Panc1 (cell line): ENCODE data around the gene RNF227. TPM values are rescaled to one million over a fixed set of nuclear protein-coding genes. Genes with fewer than 3 reads are reported as not detected.

ENCODE experiments used
- ATAC-seq: fragments of 200-7000 bp; cut with Tn5 transposase; 2 replicates; pipeline ENCODE4 v1.9.1; 2020; ENCODE audit warnings: mild to moderate bottlenecking, moderate library complexity
- BruUV-seq: library from RNA; stranded (reverse); fragments of 400-500 nt; replicated peaks from 2 replicates; lab custom pipeline; 2021; lab: Mats Ljungman, UMichigan
- CTCF ChIA-PET: fragments of 300-600 bp; sonication (Branson Sonifier 250); formaldehyde crosslinking; loops from one replicate; lab custom pipeline; 2022; ENCODE audit warnings: antibody characterized with exemption; lab: Charles Lee
- POLR2A ChIA-PET: fragments of 300-600 bp; sonication (Branson Sonifier 250); formaldehyde crosslinking; loops from one replicate; lab custom pipeline; 2022; ENCODE audit warnings: antibody characterized with exemption; lab: Charles Lee
- DNase-seq: peaks from one replicate; pipeline ENCODE4 v3.0.0-alpha.2; 2010; ENCODE audit warnings: low read depth, low spot score
- H3K27ac ChIP-seq: 2 replicates; pipeline ENCODE4 v1.5.1; 2011; ENCODE audit warnings: mild to moderate bottlenecking, low read length, inconsistent platforms
- H3K27me3 ChIP-seq: fragments of 200-500 bp; sonication (Bioruptor generic); 2 replicates; pipeline ENCODE4 v1.6.0; 2014; ENCODE audit warnings: low read length, inconsistent platforms; ENCODE audit not compliant: control insufficient read depth, insufficient read depth
- H3K36me3 ChIP-seq: fragments of 200-500 bp; sonication (Bioruptor generic); 2 replicates; pipeline ENCODE4 v1.5.1; 2014; ENCODE audit warnings: inconsistent platforms, mild to moderate bottlenecking, low read length, moderate library complexity; ENCODE audit not compliant: control insufficient read depth, insufficient read depth
- H3K4me1 ChIP-seq: 2 replicates; pipeline ENCODE4 v1.5.1; 2011; ENCODE audit warnings: inconsistent platforms, mild to moderate bottlenecking, low read length, moderate library complexity; ENCODE audit not compliant: control insufficient read depth, insufficient read depth
- H3K4me3 ChIP-seq, 2 experiments: 2 replicates each; pipeline ENCODE4 v1.5.1; 2011 to 2012; ENCODE audit warnings: low read depth in 2 of 2, low read length in 2 of 2, mild to moderate bottlenecking in 2 of 2, inconsistent platforms in 1 of 2, moderate library complexity in 1 of 2
- H3K9me3 ChIP-seq: fragments of 200-500 bp; sonication (Bioruptor generic); 2 replicates; pipeline ENCODE4 v1.5.1; 2014; ENCODE audit warnings: low read depth, mild to moderate bottlenecking, inconsistent platforms, low read length, moderate library complexity; ENCODE audit not compliant: control insufficient read depth, insufficient read depth
- CTCF ChIP-seq: fragments of 450-650 bp; IDR thresholded peaks from 2 replicates; pipeline ENCODE4 v1.5.1; 2017; ENCODE audit warnings: mild to moderate bottlenecking
- POLR2AphosphoS5 ChIP-seq: IDR thresholded peaks from 2 replicates; pipeline ENCODE4 v1.6.1; 2012; ENCODE audit warnings: mild to moderate bottlenecking, low read depth, low read length, moderate library complexity
- SIN3A ChIP-seq: IDR thresholded peaks from 2 replicates; pipeline ENCODE4 v1.6.1; 2012; ENCODE audit warnings: low read depth, mild to moderate bottlenecking, low read length, moderate library complexity, borderline replicate concordance; ENCODE audit not compliant: insufficient read depth
- TCF7L2 ChIP-seq: IDR thresholded peaks from 2 replicates; pipeline ENCODE4 v1.6.1; 2011; ENCODE audit warnings: mild to moderate bottlenecking, low read depth, low read length, inconsistent platforms
- in situ Hi-C: cut with HindIII; loops from 2 replicates; pipeline ENCODE4 v1.10.0; 2016; ENCODE audit warnings: low sequenced_read_pairs, low pct_unique_long_range_greater_than_20kb
- intact Hi-C: fragments of 100-400 bp; cut with micrococcal nuclease; formaldehyde crosslinking; loops from one replicate; pipeline ENCODE4 v1.10.0; 2022; ENCODE audit not compliant: unreplicated experiment
- total RNA-seq: library from RNA; stranded (reverse); gene quantifications from one replicate; pipeline ENCODE4 v1.2.1, GENCODE V29; 2021; ENCODE audit not compliant: unreplicated experiment
- TF ChIP-seq, protein P1 (sequence below), 2 experiments: IDR thresholded peaks; 2 replicates each; pipeline ENCODE4 v1.6.1; 2011 to 2012; ENCODE audit warnings: low read depth in 2 of 2, control low read depth in 1 of 2, low read length in 1 of 2, mild to moderate bottlenecking in 1 of 2, moderate library complexity in 1 of 2; ENCODE audit not compliant: insufficient read depth in 1 of 2

RNF227 gene
- total RNA-seq, 1 experiment from 2014 or later = 2.6 TPM

- ATAC-seq (no peak), DNase-seq (no peak)
- POLR2A ChIA-PET = no interaction called here
- CTCF ChIA-PET = no interaction called here
- Histone ChIP-seq H3K4me3 (no peak overlapping the region), H3K4me1 (no peaks in the 10 kb centered on the region), H3K36me3 (peaks cover 18% of the 10 kb centered on the region), H3K9me3 (no peaks in the 10 kb centered on the region), H3K27me3 (no peaks in the 10 kb centered on the region), H3K27ac (no peak overlapping the region)
- BruUV-seq = no TSS peak
- in situ Hi-C loops = no loop called here
- intact Hi-C loops = no loop called here
- TF ChIP-seq CTCF = no peak
- TF ChIP-seq, protein P1, sequence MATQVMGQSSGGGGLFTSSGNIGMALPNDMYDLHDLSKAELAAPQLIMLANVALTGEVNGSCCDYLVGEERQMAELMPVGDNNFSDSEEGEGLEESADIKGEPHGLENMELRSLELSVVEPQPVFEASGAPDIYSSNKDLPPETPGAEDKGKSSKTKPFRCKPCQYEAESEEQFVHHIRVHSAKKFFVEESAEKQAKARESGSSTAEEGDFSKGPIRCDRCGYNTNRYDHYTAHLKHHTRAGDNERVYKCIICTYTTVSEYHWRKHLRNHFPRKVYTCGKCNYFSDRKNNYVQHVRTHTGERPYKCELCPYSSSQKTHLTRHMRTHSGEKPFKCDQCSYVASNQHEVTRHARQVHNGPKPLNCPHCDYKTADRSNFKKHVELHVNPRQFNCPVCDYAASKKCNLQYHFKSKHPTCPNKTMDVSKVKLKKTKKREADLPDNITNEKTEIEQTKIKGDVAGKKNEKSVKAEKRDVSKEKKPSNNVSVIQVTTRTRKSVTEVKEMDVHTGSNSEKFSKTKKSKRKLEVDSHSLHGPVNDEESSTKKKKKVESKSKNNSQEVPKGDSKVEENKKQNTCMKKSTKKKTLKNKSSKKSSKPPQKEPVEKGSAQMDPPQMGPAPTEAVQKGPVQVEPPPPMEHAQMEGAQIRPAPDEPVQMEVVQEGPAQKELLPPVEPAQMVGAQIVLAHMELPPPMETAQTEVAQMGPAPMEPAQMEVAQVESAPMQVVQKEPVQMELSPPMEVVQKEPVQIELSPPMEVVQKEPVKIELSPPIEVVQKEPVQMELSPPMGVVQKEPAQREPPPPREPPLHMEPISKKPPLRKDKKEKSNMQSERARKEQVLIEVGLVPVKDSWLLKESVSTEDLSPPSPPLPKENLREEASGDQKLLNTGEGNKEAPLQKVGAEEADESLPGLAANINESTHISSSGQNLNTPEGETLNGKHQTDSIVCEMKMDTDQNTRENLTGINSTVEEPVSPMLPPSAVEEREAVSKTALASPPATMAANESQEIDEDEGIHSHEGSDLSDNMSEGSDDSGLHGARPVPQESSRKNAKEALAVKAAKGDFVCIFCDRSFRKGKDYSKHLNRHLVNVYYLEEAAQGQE (IDR thresholded peaks at IDR 0.05; ENCODE audit: insufficient read depth in 1 of 2, low read depth in 2 of 2, low read length in 1 of 2) = no peak
- TF ChIP-seq POLR2AphosphoS5 = no peak
- no peak for TF ChIP-seq SIN3A
- no peak for TF ChIP-seq TCF7L2
Observed at GRCh38 chr17:7945651-7946050, 29.6 kb upstream of the RNF227 start.

- ChIA-PET POLR2A (no interaction called here), CTCF (no interaction called here)
- no peak for ATAC-seq
- H3K9me3 ChIP-seq = no peaks in the 10 kb centered on the region
- H3K4me3 ChIP-seq = no peak overlapping the region
- H3K36me3 ChIP-seq = peaks cover 22% of the 10 kb centered on the region
- TF ChIP-seq CTCF = no peak
- TF ChIP-seq POLR2AphosphoS5 = no peak
- no peak for TF ChIP-seq TCF7L2
- TF ChIP-seq, protein P1 (IDR thresholded peaks at IDR 0.05; ENCODE audit: insufficient read depth in 1 of 2, low read depth in 2 of 2, low read length in 1 of 2) = no peak
- no peak for TF ChIP-seq SIN3A
- no peaks in the 10 kb centered on the region for H3K4me1 ChIP-seq
- intact Hi-C loops = no loop called here
- no TSS peak for BruUV-seq
- H3K27ac ChIP-seq = no peak overlapping the region
- in situ Hi-C loops = no loop called here
- H3K27me3 ChIP-seq = no peaks in the 10 kb centered on the region
- DNase-seq = no peak
Observed at GRCh38 chr17:7944326-7944725, 28.2 kb upstream of the RNF227 start.
